HTR-8/SVneo (cell line): ENCODE measurements around the gene GREB1.

Source experiments
- DNase-seq: peaks from one replicate; pipeline ENCODE4 v3.0.0; 2011; ENCODE audit warnings: low spot score, mixed read lengths; ENCODE audit not compliant: insufficient read length
- FAIRE-seq: peaks from 2 replicates; lab custom pipeline; 2011; peaks lifted over from hg19 to GRCh38; lab: Jason Lieb, UNC

The GREB1 gene

GRCh38 chr2:11675423-11676112, 141.7 kb downstream of the GREB1 start:
- no peak for DNase-seq
- FAIRE-seq, result no peak

GRCh38 chr2:11676640-11677039, 142.8 kb downstream of the GREB1 start:
- FAIRE-seq, result no peak
- DNase-seq, result no peak

- DNase-seq (no peak), FAIRE-seq (no peak)
These were observed 143.6 kb downstream of the GREB1 start for GRCh38 chr2:11677136-11678055.

GRCh38 chr2:11678306-11678960, 144.6 kb downstream of the GREB1 start:
- FAIRE-seq, result no peak
- no peak for DNase-seq

GRCh38 chr2:11679016-11679415, 145.2 kb downstream of the GREB1 start:
- FAIRE-seq (no peak), DNase-seq (no peak)

GRCh38 chr2:11679486-11680181, 145.8 kb downstream of the GREB1 start:
- no peak for DNase-seq
- no peak for FAIRE-seq

GRCh38 chr2:11680182-11680900, 146.5 kb downstream of the GREB1 start:
- DNase-seq, result no peak
- peak; percentile 16 for FAIRE-seq

- FAIRE-seq (no peak), DNase-seq (no peak)
These were observed 147.3 kb downstream of the GREB1 start for GRCh38 chr2:11680901-11681721.

GRCh38 chr2:11681722-11682589, 148.1 kb downstream of the GREB1 start:
- DNase-seq (peak; percentile 82), FAIRE-seq (no peak)

GRCh38 chr2:11682590-11682915, 148.7 kb downstream of the GREB1 start:
- FAIRE-seq (no peak), DNase-seq (no peak)

GRCh38 chr2:11683476-11683875, 149.6 kb downstream of the GREB1 start:
- no peak for DNase-seq

GRCh38 chr2:11683966-11684365, 150.1 kb downstream of the GREB1 start:
- FAIRE-seq, result no peak
- DNase-seq, result no peak

More at GRCh38 chr2:11683476-11683875, 149.6 kb downstream of the GREB1 start:
- FAIRE-seq, result no peak

GRCh38 chr2:11684894-11685460, 151.1 kb downstream of the GREB1 start:
- DNase-seq, result no peak
- no peak for FAIRE-seq

- FAIRE-seq (no peak), DNase-seq (no peak)
These were observed 152.1 kb downstream of the GREB1 start for GRCh38 chr2:11685906-11686470.

- FAIRE-seq, result no peak
- no peak for DNase-seq
These were observed 153.9 kb downstream of the GREB1 start for GRCh38 chr2:11687736-11688135.

GRCh38 chr2:11688222-11689069, 154.6 kb downstream of the GREB1 start:
- peak; percentile 85 for DNase-seq
- FAIRE-seq, result no peak
